ENCODE data around the gene SLC41A1. TPM values are rescaled to one million over a fixed set of nuclear protein-coding genes. Genes with fewer than 3 reads are reported as not detected.
A peak's percentile ranks its signal among the peaks of the same experiment; 100 is the strongest.

Gene SLC41A1
- total and polyA plus RNA-seq, 9 of the 15 experiments (the other 6 are each of a cell fraction or from before 2014, with no cell fraction given), result 4.1 to 29.3 (median 11.4) TPM

DNA sequence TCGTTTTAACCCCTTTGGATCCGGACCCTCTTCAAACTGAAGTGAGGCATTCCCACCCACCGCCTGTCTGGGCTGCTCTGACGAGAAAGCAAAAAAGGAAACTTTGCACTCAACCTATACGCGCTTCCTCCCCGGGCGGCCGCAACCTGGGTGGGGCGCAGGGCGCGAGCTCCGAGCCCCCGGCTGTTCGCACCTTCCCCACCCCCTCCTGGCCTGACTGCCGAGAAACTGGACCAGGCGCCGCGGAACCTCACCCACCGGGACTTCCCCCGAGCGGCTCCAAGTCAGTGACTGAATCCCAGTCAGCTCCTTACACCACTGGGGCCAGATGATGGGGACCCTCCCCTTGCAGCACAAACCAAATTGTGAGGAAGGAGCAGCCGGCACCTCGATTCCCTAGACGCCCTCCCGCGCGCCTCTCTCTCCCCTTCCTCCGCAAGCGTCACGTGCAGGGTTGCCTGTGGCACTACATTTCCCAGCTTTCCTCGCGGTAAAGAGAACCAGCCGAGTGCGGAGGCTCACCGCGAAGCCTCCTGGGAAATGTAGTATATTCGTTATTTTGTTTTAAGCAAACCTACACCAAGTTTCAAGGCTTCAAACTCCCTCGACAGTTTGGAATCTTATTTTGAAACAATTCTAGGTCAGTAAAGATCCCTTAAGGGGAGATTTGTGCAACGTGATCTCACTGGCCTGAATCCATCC, 37.8 kb downstream of the SLC41A1 start, which contains the start of gene RAB29 (continued):
- TF ChIP-seq, protein P1, sequence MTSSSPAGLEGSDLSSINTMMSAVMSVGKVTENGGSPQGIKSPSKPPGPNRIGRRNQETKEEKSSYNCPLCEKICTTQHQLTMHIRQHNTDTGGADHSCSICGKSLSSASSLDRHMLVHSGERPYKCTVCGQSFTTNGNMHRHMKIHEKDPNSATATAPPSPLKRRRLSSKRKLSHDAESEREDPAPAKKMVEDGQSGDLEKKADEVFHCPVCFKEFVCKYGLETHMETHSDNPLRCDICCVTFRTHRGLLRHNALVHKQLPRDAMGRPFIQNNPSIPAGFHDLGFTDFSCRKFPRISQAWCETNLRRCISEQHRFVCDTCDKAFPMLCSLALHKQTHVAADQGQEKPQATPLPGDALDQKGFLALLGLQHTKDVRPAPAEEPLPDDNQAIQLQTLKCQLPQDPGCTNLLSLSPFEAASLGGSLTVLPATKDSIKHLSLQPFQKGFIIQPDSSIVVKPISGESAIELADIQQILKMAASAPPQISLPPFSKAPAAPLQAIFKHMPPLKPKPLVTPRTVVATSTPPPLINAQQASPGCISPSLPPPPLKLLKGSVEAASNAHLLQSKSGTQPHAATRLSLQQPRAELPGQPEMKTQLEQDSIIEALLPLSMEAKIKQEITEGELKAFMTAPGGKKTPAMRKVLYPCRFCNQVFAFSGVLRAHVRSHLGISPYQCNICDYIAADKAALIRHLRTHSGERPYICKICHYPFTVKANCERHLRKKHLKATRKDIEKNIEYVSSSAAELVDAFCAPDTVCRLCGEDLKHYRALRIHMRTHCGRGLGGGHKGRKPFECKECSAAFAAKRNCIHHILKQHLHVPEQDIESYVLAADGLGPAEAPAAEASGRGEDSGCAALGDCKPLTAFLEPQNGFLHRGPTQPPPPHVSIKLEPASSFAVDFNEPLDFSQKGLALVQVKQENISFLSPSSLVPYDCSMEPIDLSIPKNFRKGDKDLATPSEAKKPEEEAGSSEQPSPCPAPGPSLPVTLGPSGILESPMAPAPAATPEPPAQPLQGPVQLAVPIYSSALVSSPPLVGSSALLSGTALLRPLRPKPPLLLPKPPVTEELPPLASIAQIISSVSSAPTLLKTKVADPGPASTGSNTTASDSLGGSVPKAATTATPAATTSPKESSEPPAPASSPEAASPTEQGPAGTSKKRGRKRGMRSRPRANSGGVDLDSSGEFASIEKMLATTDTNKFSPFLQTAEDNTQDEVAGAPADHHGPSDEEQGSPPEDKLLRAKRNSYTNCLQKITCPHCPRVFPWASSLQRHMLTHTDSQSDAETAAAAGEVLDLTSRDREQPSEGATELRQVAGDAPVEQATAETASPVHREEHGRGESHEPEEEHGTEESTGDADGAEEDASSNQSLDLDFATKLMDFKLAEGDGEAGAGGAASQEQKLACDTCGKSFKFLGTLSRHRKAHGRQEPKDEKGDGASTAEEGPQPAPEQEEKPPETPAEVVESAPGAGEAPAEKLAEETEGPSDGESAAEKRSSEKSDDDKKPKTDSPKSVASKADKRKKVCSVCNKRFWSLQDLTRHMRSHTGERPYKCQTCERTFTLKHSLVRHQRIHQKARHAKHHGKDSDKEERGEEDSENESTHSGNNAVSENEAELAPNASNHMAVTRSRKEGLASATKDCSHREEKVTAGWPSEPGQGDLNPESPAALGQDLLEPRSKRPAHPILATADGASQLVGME (CRISPR knock-in tag; IDR thresholded peaks at IDR 0.05), result 0 out of 2 replicates have a peak, but pooled peaks have one; percentile 65
- no peak for TF ChIP-seq ELK1 (CRISPR knock-in tag; IDR thresholded peaks at IDR 0.05)
- TF ChIP-seq, protein P2, sequence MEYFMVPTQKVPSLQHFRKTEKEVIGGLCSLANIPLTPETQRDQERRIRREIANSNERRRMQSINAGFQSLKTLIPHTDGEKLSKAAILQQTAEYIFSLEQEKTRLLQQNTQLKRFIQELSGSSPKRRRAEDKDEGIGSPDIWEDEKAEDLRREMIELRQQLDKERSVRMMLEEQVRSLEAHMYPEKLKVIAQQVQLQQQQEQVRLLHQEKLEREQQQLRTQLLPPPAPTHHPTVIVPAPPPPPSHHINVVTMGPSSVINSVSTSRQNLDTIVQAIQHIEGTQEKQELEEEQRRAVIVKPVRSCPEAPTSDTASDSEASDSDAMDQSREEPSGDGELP (CRISPR knock-in tag; IDR thresholded peaks at IDR 0.05; ENCODE audit: borderline replicate concordance), result peak; percentile 79
- 0 out of 2 replicates have a peak, but pooled peaks have one; percentile 22 for TF ChIP-seq MYNN (IDR thresholded peaks at IDR 0.05)
- no peak for TF ChIP-seq MYNN (CRISPR knock-in tag; IDR thresholded peaks at IDR 0.05)
- TF ChIP-seq BCL6 (CRISPR knock-in tag; IDR thresholded peaks at IDR 0.05), result no peak
- TF ChIP-seq MCM5 (IDR thresholded peaks at IDR 0.05; ENCODE audit: low read depth), result no peak
- TF ChIP-seq HDGF (IDR thresholded peaks at IDR 0.05), result no peak
- TF ChIP-seq STAT5B (CRISPR knock-in tag; IDR thresholded peaks at IDR 0.05), result no peak
- TF ChIP-seq, protein P3, sequence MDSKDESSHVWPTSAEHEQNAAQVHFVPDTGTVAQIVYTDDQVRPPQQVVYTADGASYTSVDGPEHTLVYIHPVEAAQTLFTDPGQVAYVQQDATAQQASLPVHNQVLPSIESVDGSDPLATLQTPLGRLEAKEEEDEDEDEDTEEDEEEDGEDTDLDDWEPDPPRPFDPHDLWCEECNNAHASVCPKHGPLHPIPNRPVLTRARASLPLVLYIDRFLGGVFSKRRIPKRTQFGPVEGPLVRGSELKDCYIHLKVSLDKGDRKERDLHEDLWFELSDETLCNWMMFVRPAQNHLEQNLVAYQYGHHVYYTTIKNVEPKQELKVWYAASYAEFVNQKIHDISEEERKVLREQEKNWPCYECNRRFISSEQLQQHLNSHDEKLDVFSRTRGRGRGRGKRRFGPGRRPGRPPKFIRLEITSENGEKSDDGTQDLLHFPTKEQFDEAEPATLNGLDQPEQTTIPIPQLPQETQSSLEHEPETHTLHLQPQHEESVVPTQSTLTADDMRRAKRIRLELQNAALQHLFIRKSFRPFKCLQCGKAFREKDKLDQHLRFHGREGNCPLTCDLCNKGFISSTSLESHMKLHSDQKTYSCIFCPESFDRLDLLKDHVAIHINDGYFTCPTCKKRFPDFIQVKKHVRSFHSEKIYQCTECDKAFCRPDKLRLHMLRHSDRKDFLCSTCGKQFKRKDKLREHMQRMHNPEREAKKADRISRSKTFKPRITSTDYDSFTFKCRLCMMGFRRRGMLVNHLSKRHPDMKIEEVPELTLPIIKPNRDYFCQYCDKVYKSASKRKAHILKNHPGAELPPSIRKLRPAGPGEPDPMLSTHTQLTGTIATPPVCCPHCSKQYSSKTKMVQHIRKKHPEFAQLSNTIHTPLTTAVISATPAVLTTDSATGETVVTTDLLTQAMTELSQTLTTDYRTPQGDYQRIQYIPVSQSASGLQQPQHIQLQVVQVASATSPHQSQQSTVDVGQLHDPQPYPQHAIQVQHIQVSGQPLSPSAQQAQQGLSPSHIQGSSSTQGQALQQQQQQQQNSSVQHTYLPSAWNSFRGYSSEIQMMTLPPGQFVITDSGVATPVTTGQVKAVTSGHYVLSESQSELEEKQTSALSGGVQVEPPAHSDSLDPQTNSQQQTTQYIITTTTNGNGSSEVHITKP (IDR thresholded peaks at IDR 0.05; ENCODE audit: partially characterized antibody), result peak; percentile 31
- TF ChIP-seq FOXJ2 (tag; IDR thresholded peaks at IDR 0.05), result peak; percentile 59; the same call in 1 of the 2 replicates
- peak; percentile 98 to 99 for TF ChIP-seq SIX5 (IDR thresholded peaks at IDR 0.05; ENCODE audit: borderline replicate concordance in 1 of 2, insufficient read depth in 1 of 2, low read depth in 1 of 2, low read length in 2 of 2)
- no peak for TF ChIP-seq SAFB2 (IDR thresholded peaks at IDR 0.05; ENCODE audit: borderline replicate concordance, low read depth, low read length, severe bottlenecking)

Data from K562 (cell line).